ENCODE data around the gene CTNNA2.

DNA sequence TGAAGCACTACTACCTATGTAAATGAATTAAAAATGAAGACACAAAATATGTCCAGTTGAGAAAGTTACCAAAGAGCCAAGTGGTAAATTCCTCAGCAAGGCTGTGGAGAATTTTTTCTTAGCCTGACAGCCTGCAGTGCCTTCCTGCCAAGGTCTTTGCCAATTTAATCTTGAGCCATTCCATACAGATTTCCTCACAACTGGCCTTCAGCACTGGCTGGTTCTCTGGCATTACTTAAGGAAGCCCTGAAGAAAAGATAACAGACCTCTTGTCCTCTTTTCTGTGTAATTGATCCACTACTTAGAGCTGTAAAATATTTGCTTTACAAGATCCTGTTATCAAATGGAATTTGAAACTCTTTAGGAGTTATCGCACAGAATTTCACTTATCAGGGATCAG is 1125.9 kb downstream of the CTNNA2 start:
- TF ChIP-seq, protein P1, sequence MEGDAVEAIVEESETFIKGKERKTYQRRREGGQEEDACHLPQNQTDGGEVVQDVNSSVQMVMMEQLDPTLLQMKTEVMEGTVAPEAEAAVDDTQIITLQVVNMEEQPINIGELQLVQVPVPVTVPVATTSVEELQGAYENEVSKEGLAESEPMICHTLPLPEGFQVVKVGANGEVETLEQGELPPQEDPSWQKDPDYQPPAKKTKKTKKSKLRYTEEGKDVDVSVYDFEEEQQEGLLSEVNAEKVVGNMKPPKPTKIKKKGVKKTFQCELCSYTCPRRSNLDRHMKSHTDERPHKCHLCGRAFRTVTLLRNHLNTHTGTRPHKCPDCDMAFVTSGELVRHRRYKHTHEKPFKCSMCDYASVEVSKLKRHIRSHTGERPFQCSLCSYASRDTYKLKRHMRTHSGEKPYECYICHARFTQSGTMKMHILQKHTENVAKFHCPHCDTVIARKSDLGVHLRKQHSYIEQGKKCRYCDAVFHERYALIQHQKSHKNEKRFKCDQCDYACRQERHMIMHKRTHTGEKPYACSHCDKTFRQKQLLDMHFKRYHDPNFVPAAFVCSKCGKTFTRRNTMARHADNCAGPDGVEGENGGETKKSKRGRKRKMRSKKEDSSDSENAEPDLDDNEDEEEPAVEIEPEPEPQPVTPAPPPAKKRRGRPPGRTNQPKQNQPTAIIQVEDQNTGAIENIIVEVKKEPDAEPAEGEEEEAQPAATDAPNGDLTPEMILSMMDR (IDR thresholded peaks at IDR 0.05; ENCODE audit: low read depth, low read length), result no peak
- no peak for TF ChIP-seq EZH2phosphoT487 (IDR thresholded peaks at IDR 0.05; ENCODE audit: low read depth)

All from OCI-LY3 (cell line).